Measurements from ENCODE around the gene GNAO1.
A peak's percentile ranks its signal among the peaks of the same experiment; 100 is the strongest.

Gene GNAO1

GRCh38 chr16:56266641-56267607, 75.6 kb downstream of the GNAO1 start:
- no peak for DNase-seq

GRCh38 chr16:56267888-56268287, 76.6 kb downstream of the GNAO1 start:
- no peak for DNase-seq

- DNase-seq: no peak
Measured at GRCh38 chr16:56268799-56269198, 77.5 kb downstream of the GNAO1 start.

GRCh38 chr16:56269281-56269680, 78.0 kb downstream of the GNAO1 start:
- no peak for DNase-seq

GRCh38 chr16:56269811-56270684, 78.8 kb downstream of the GNAO1 start:
- DNase-seq: no peak

GRCh38 chr16:56270828-56271227, 79.5 kb downstream of the GNAO1 start:
- DNase-seq: no peak

GRCh38 chr16:56272583-56272894, 81.2 kb downstream of the GNAO1 start:
- no peak for DNase-seq

- no peak for DNase-seq
Measured at GRCh38 chr16:56273615-56274014, 82.3 kb downstream of the GNAO1 start.

GRCh38 chr16:56274369-56274768, 83.1 kb downstream of the GNAO1 start:
- no peak for DNase-seq

- no peak for DNase-seq
Measured at GRCh38 chr16:56275076-56275475, 83.8 kb downstream of the GNAO1 start.

- no peak for DNase-seq
Measured at GRCh38 chr16:56275801-56276200, 84.5 kb downstream of the GNAO1 start.

- no peak for DNase-seq
Measured at GRCh38 chr16:56277075-56277474, 85.8 kb downstream of the GNAO1 start.

- DNase-seq: no peak
Measured at GRCh38 chr16:56278196-56278855, 87.0 kb downstream of the GNAO1 start.

GRCh38 chr16:56279132-56279531, 87.8 kb downstream of the GNAO1 start:
- no peak for DNase-seq

- DNase-seq: no peak
Measured at GRCh38 chr16:56279914-56280313, 88.6 kb downstream of the GNAO1 start.

GRCh38 chr16:56281249-56281805, 90.0 kb downstream of the GNAO1 start:
- peak; percentile 66 for DNase-seq

- DNase-seq: no peak
Measured at GRCh38 chr16:56282451-56282850, 91.2 kb downstream of the GNAO1 start.

- DNase-seq: no peak
Measured at GRCh38 chr16:56284521-56284920, 93.2 kb downstream of the GNAO1 start.

GRCh38 chr16:56286809-56287208, 95.5 kb downstream of the GNAO1 start:
- DNase-seq: no peak

- no peak for DNase-seq
Measured at GRCh38 chr16:56288019-56288418, 96.7 kb downstream of the GNAO1 start.

- DNase-seq: no peak
Measured at GRCh38 chr16:56289416-56289815, 98.1 kb downstream of the GNAO1 start.

- DNase-seq: no peak
Measured at GRCh38 chr16:56289862-56290261, 98.6 kb downstream of the GNAO1 start.

- no peak for DNase-seq
Measured at GRCh38 chr16:56294014-56294413, 102.7 kb downstream of the GNAO1 start.

All from 8988T (cell line).